Esophagus muscularis mucosa (tissue), 4 donors: ENCODE results near the gene KRT73. TPM values are rescaled to one million over a fixed set of nuclear protein-coding genes. Genes with fewer than 3 reads are reported as not detected.

Source experiments
- DNase-seq: peaks from one replicate; pipeline ENCODE4 v3.0.0-alpha.2; 2017; ENCODE audit errors: extremely low spot score
- H3K27ac ChIP-seq, 4 donors: fragments of 200-600 bp; sonication (generic); replicated peaks in 1 of 4; 1 replicate in 3 of 4; 2 replicates in 1 of 4; pipeline ENCODE4 v1.5.1; 2016 to 2019; ENCODE audit warnings: mild to moderate bottlenecking in 1 of 4
- H3K27me3 ChIP-seq, 4 donors: fragments of 200-600 bp; sonication (generic); one replicate each; pipeline versions ENCODE4 v1.5.1 to v1.6.0; 2016 to 2019
- H3K36me3 ChIP-seq, 4 donors: fragments of 200-600 bp; sonication (generic); one replicate each; pipeline ENCODE4 v1.5.1; 2016 to 2019
- H3K4me1 ChIP-seq, 4 donors: fragments of 200-600 bp; sonication (generic); one replicate each; pipeline ENCODE4 v1.5.1; 2016 to 2019
- H3K4me3 ChIP-seq, 4 donors: fragments of 200-600 bp; sonication (generic); 1 replicate in 2 of 4; 2 replicates in 2 of 4; pipeline ENCODE4 v1.5.1; 2016 to 2019; ENCODE audit warnings: mild to moderate bottlenecking in 4 of 4, moderate library complexity in 1 of 4
- H3K9me3 ChIP-seq, 4 donors: fragments of 200-600 bp; sonication (generic); 1 replicate in 3 of 4; 2 replicates in 1 of 4; pipeline ENCODE4 v1.5.1; 2016 to 2019
- CTCF ChIP-seq, 3 experiments: fragments of 200-600 bp in 2 of 3; fragments of 450-650 bp in 1 of 3; sonication (generic) in 2 of 3; IDR thresholded peaks; one replicate each; pipeline ENCODE4 v1.5.1; 2017 to 2019; ENCODE audit warnings: antibody characterized with exemption in 3 of 3, mild to moderate bottlenecking in 2 of 3, moderate library complexity in 1 of 3
- EP300 ChIP-seq: sonication (generic); formaldehyde crosslinking; IDR thresholded peaks from one replicate; pipeline ENCODE4 v1.6.1; 2017; ENCODE audit warnings: antibody characterized with exemption
- POLR2A ChIP-seq: fragments of 450-650 bp; IDR thresholded peaks from one replicate; pipeline ENCODE4 v1.6.1; 2017; ENCODE audit warnings: antibody characterized with exemption, moderate library complexity, mild to moderate bottlenecking, low read depth
- POLR2AphosphoS5 ChIP-seq, 2 donors: sonication (generic); formaldehyde crosslinking; IDR thresholded peaks; one replicate each; pipeline ENCODE4 v1.6.1; 2017; ENCODE audit warnings: antibody characterized with exemption in 2 of 2
- WGBS: methylation state at CpG from one replicate; pipeline ENCODE4 v1.1.5; 2018; 5-methylcytosine and 5-hydroxymethylcytosine counted together
- intact Hi-C: fragments of 100-400 bp; cut with DNase I; formaldehyde crosslinking; loops from one replicate; pipeline ENCODE4 v1.15.1; 2023
- total RNA-seq, 4 donors: library from RNA; depleted of rRNA; stranded (reverse); fragments of >200 nt; gene quantifications; one replicate each; pipeline versions ENCODE4 v1.1.0 to v1.2.1, GENCODE V29; 2016

Gene KRT73
- total RNA-seq, 4 donors from 2014 or later, result not detected

DNA sequence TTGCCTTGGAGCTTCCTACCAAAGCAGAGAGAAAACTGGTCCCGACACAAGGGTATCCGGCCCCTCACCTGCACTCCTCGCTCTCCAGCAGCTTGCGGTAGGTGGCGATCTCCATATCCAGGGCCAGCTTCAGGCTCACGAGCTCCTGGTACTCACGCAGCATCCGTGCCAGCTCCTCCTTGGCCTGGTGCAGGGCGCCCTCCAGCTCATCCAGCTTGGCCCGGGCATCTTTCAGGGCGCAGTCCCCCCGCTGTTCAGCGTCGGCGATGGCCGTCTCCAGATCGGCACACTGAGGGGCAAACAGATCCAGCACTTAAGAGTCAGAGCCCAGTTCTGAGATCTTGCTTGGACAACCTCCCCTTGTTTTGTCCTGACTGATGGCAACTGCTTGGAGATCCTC is 30.8 kb downstream of the KRT73 start:
- no peaks in the 10 kb centered on the region for H3K4me1 ChIP-seq
- H3K4me3 ChIP-seq, result no peak overlapping the region
- no peaks in the 10 kb centered on the region for H3K36me3 ChIP-seq
- H3K27me3 ChIP-seq, result peaks cover 0 to 24% (median 0%) of the 10 kb centered on the region in 4 donors
- no peak for TF ChIP-seq CTCF (IDR thresholded peaks at IDR 0.05)
- no peak for TF ChIP-seq POLR2AphosphoS5 (IDR thresholded peaks at IDR 0.05)
- TF ChIP-seq POLR2A, result no peak
- no peak for TF ChIP-seq EP300
- intact Hi-C loops, result loop anchor here (10.0 kb wide), 1 partner anchor 433 kb away; no protein-coding TSS in a partner anchor
- H3K27ac ChIP-seq, result no peak overlapping the region
- WGBS, result 87% methylated on average over 17 of the region's 17 CpGs
- no peaks in the 10 kb centered on the region for H3K9me3 ChIP-seq
- DNase-seq, result no peak

DNA sequence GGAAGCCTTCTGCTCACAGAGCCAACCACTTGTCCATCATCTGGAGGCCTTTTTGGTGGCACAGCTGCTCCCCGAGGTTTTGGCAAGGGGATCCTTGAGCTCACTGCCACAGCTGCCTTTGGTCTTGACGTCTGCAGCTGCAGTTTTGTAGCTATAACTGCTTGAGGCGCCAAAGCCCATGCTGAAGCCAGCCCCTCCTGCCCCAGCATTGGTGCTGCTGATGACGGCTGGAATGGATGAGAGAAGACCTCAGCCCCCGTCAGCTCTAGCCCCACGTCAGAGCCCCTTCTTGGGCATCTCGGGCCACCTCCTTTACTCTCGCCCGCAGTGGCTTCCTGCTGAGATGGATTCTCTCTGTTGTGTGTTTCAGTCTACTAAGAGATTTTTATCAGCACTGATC is 32.4 kb downstream of the KRT73 start:
- no peak overlapping the region for H3K4me3 ChIP-seq
- TF ChIP-seq POLR2AphosphoS5 (IDR thresholded peaks at IDR 0.05), result no peak
- no peak for TF ChIP-seq POLR2A
- TF ChIP-seq CTCF (IDR thresholded peaks at IDR 0.05), result no peak
- no peak for TF ChIP-seq EP300
- H3K27ac ChIP-seq, result no peak overlapping the region
- peaks cover 0 to 23% (median 0%) of the 10 kb centered on the region in 4 donors for H3K27me3 ChIP-seq
- intact Hi-C loops, result loop anchor here (10.0 kb wide), 1 partner anchor 431 kb away; no protein-coding TSS in a partner anchor
- no peaks in the 10 kb centered on the region for H3K4me1 ChIP-seq
- no peaks in the 10 kb centered on the region for H3K36me3 ChIP-seq
- no peaks in the 10 kb centered on the region for H3K9me3 ChIP-seq
- DNase-seq, result no peak
- 70% methylated on average over 9 of the region's 9 CpGs for WGBS

GRCh38 chr12:52585066-52585465 is 33.3 kb downstream of the KRT73 start:
- no peak for TF ChIP-seq CTCF (IDR thresholded peaks at IDR 0.05)
- no peak for TF ChIP-seq POLR2A
- TF ChIP-seq POLR2AphosphoS5 (IDR thresholded peaks at IDR 0.05), result no peak
- TF ChIP-seq EP300, result no peak
- H3K27me3 ChIP-seq, result peaks cover 0 to 16% (median 0%) of the 10 kb centered on the region in 4 donors
- no peak overlapping the region for H3K27ac ChIP-seq
- intact Hi-C loops, result loop anchor here (10.0 kb wide), 1 partner anchor 430 kb away; no protein-coding TSS in a partner anchor
- WGBS, result 86% methylated on average over 3 of the region's 3 CpGs
- no peak for DNase-seq
- no peaks in the 10 kb centered on the region for H3K9me3 ChIP-seq
- H3K4me3 ChIP-seq, result no peak overlapping the region
- no peaks in the 10 kb centered on the region for H3K4me1 ChIP-seq
- H3K36me3 ChIP-seq, result no peaks in the 10 kb centered on the region

DNA sequence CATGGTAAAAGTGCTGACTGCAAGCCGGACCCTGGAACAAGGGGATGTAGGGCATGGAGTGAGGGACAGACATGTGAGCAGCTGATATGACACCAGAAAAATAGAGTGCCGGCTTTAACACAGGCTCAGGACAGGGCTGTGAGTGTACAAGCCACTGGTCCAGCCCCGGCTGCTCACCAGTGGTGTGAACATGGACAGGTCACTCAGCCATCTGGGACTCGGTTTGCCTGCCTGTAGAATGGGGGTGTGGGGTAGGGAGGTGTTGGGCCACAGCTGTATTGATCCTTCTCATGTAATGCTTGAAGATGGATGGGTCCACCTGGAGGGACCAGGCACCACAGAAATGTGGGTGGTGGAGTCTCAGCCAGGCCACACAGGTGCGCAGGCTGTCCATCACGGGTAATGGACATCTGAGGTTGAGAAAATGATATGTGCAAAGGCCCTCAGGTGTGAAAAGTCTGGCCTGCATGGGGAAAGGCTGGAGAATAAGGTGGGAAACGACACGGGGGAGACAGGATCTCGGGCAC is 34.1 kb downstream of the KRT73 start:
- no peak overlapping the region for H3K4me3 ChIP-seq
- H3K9me3 ChIP-seq, result no peaks in the 10 kb centered on the region
- 86% methylated on average over 9 of the region's 9 CpGs for WGBS
- no peak for DNase-seq
- intact Hi-C loops, result loop anchor here (10.0 kb wide), 1 partner anchor 429 kb away; no protein-coding TSS in a partner anchor
- peaks cover 0 to 10% (median 0%) of the 10 kb centered on the region in 4 donors for H3K27me3 ChIP-seq
- no peaks in the 10 kb centered on the region for H3K4me1 ChIP-seq
- TF ChIP-seq CTCF (IDR thresholded peaks at IDR 0.05) (no peak), EP300 (no peak), POLR2A (no peak), POLR2AphosphoS5 (IDR thresholded peaks at IDR 0.05) (no peak)
- no peak overlapping the region for H3K27ac ChIP-seq
- no peaks in the 10 kb centered on the region for H3K36me3 ChIP-seq
